H1 (cell line): ENCODE results near the gene EXD3. TPM values are rescaled to one million over a fixed set of nuclear protein-coding genes. Genes with fewer than 3 reads are reported as not detected.

Experiments
- CTCF ChIA-PET: fragments of 300-600 bp; sonication (Branson Sonifier 250); formaldehyde crosslinking; loops from one replicate; lab custom pipeline; 2021; ENCODE audit not compliant: partially characterized antibody; lab: Charles Lee
- POLR2A ChIA-PET: fragments of 300-600 bp; sonication (Branson Sonifier 250); formaldehyde crosslinking; loops from one replicate; lab custom pipeline; 2021; ENCODE audit warnings: inconsistent platforms; ENCODE audit not compliant: partially characterized antibody; lab: Charles Lee
- DNase-seq, 2 experiments: peaks; one replicate each; pipeline versions ENCODE4 v3.0.0 to v3.0.0-alpha.2; 2010 to 2022; ENCODE audit warnings: low spot score in 2 of 2, low read depth in 1 of 2, mixed read lengths in 1 of 2
- FAIRE-seq: peaks from 2 replicates; lab custom pipeline; 2011; peaks lifted over from hg19 to GRCh38; lab: Jason Lieb, UNC
- H2AFZ ChIP-seq: 2 replicates; pipeline ENCODE4 v1.8.1; 2012; ENCODE audit warnings: low read length, inconsistent platforms
- H2AK5ac ChIP-seq: 2 replicates; pipeline ENCODE4 v1.6.1; 2013; ENCODE audit warnings: low read depth, low read length
- H2BK120ac ChIP-seq: replicated peaks from 2 replicates; pipeline ENCODE3; 2013; ENCODE audit warnings: low read depth, low read length, inconsistent platforms
- H2BK12ac ChIP-seq: 2 replicates; pipeline ENCODE4 v1.6.1; 2013; ENCODE audit warnings: low read depth, low read length
- H2BK15ac ChIP-seq: 2 replicates; pipeline ENCODE4 v1.6.1; 2013; ENCODE audit warnings: low read length
- H2BK20ac ChIP-seq: 2 replicates; pipeline ENCODE4 v1.6.1; 2013; ENCODE audit warnings: low read length
- H2BK5ac ChIP-seq: 2 replicates; pipeline ENCODE4 v1.6.1; 2013; ENCODE audit warnings: low read depth, low read length
- H3K14ac ChIP-seq: 2 replicates; pipeline ENCODE4 v1.6.1; 2013; ENCODE audit warnings: inconsistent platforms; ENCODE audit not compliant: insufficient read length
- H3K18ac ChIP-seq: 2 replicates; pipeline ENCODE4 v1.6.1; 2013; ENCODE audit warnings: low read length; ENCODE audit errors: extremely low read depth
- H3K23ac ChIP-seq: 2 replicates; pipeline ENCODE4 v1.6.1; 2013; ENCODE audit warnings: inconsistent platforms; ENCODE audit not compliant: insufficient read length
- H3K23me2 ChIP-seq: 2 replicates; pipeline ENCODE4 v1.6.1; 2013; ENCODE audit warnings: low read depth, low read length
- H3K27ac ChIP-seq: 2 replicates; pipeline ENCODE4 v1.6.1; 2011; ENCODE audit warnings: low read depth, low read length, inconsistent platforms
- H3K27me3 ChIP-seq, 4 experiments: replicated peaks in 1 of 4; 1 replicate in 1 of 4; 2 replicates in 3 of 4; pipeline versions ENCODE4 v1.6.1 to v1.8.1; 2011 to 2013; ENCODE audit warnings: low read length in 3 of 4, mild to moderate bottlenecking in 3 of 4, inconsistent platforms in 2 of 4, mixed read lengths in 2 of 4, moderate library complexity in 1 of 4; ENCODE audit not compliant: control insufficient read depth in 3 of 4, insufficient read depth in 3 of 4; ENCODE audit errors: extremely low read depth in 1 of 4
- H3K36me3 ChIP-seq, 4 experiments: 2 replicates each; pipeline versions ENCODE4 v1.6.1 to v1.8.1; 2011 to 2013; ENCODE audit warnings: mild to moderate bottlenecking in 4 of 4, low read length in 3 of 4, moderate library complexity in 2 of 4, control low read depth in 1 of 4, inconsistent platforms in 1 of 4; ENCODE audit not compliant: insufficient read depth in 4 of 4, control insufficient read depth in 2 of 4
- H3K4ac ChIP-seq: replicated peaks from 2 replicates; pipeline ENCODE3; 2013; ENCODE audit warnings: low read length, low read depth, mixed read lengths, inconsistent platforms; ENCODE audit not compliant: insufficient read length
- H3K4me1 ChIP-seq, 4 experiments: replicated peaks in 1 of 4; 1 replicate in 1 of 4; 2 replicates in 3 of 4; pipeline versions ENCODE4 v1.6.1 to v1.8.1; 2011 to 2013; ENCODE audit warnings: low read length in 3 of 4, inconsistent platforms in 2 of 4, mixed read lengths in 1 of 4; ENCODE audit not compliant: insufficient read depth in 4 of 4, control insufficient read depth in 3 of 4
- H3K4me2 ChIP-seq, 2 experiments: 2 replicates each; pipeline versions ENCODE4 v1.6.1 to v1.8.1; 2011 to 2013; ENCODE audit warnings: low read depth in 2 of 2, low read length in 2 of 2, control low read depth in 1 of 2, inconsistent platforms in 1 of 2, mild to moderate bottlenecking in 1 of 2; ENCODE audit not compliant: insufficient read depth in 1 of 2
- H3K4me3 ChIP-seq, 4 experiments: fragments of 200-600, 300-600 bp in 1 of 4; sonication (generic), shearing (Covaris generic), sonication (Bioruptor Twin) in 1 of 4; 2 replicates each; pipeline versions ENCODE4 v1.5.1 to v1.8.1; 2011 to 2016; ENCODE audit warnings: low read length in 4 of 4, low read depth in 3 of 4, control low read depth in 2 of 4, inconsistent platforms in 2 of 4, mild to moderate bottlenecking in 2 of 4, mixed read lengths in 1 of 4, moderate library complexity in 1 of 4; ENCODE audit not compliant: insufficient read depth in 2 of 4; ENCODE audit errors: extremely low read depth in 1 of 4
- H3K56ac ChIP-seq: replicated peaks from 2 replicates; pipeline ENCODE3; 2013; ENCODE audit warnings: low read depth, mild to moderate bottlenecking, mixed read lengths, low read length, inconsistent platforms; ENCODE audit not compliant: insufficient read length
- H3K79me1 ChIP-seq: 2 replicates; pipeline ENCODE4 v1.6.1; 2013; ENCODE audit warnings: low read depth, low read length, control low read depth
- H3K79me2 ChIP-seq, 2 experiments: 2 replicates each; pipeline versions ENCODE4 v1.6.1 to v1.8.1; 2012 to 2013; ENCODE audit warnings: low read length in 2 of 2, mild to moderate bottlenecking in 2 of 2, inconsistent platforms in 1 of 2; ENCODE audit not compliant: insufficient read depth in 2 of 2, control insufficient read depth in 1 of 2
- H3K9ac ChIP-seq, 4 experiments: replicated peaks in 1 of 4; 1 replicate in 1 of 4; 2 replicates in 3 of 4; pipeline versions ENCODE4 v1.6.1 to v1.8.1; 2011 to 2013; ENCODE audit warnings: low read depth in 3 of 4, low read length in 3 of 4, control low read depth in 2 of 4, mild to moderate bottlenecking in 2 of 4, moderate library complexity in 2 of 4, inconsistent platforms in 1 of 4; ENCODE audit errors: extremely low read depth in 1 of 4
- H3K9me3 ChIP-seq, 2 experiments: 2 replicates each; pipeline versions ENCODE4 v1.6.1 to v1.8.1; 2012 to 2013; ENCODE audit warnings: mild to moderate bottlenecking in 2 of 2, moderate library complexity in 2 of 2, control low read depth in 1 of 2, inconsistent platforms in 1 of 2, low read depth in 1 of 2, low read length in 1 of 2, mixed read lengths in 1 of 2; ENCODE audit not compliant: insufficient read depth in 2 of 2
- H4K20me1 ChIP-seq, 2 experiments: replicated peaks in 1 of 2; 2 replicates each; pipeline versions ENCODE3 to v1.8.1; 2011 to 2013; ENCODE audit warnings: inconsistent platforms in 2 of 2, low read length in 2 of 2, mild to moderate bottlenecking in 1 of 2; ENCODE audit not compliant: insufficient read depth in 2 of 2, control insufficient read depth in 1 of 2
- H4K5ac ChIP-seq: 2 replicates; pipeline ENCODE4 v1.6.1; 2013; ENCODE audit warnings: low read length, low read depth, mixed read lengths, inconsistent platforms; ENCODE audit not compliant: insufficient read length
- H4K8ac ChIP-seq: 2 replicates; pipeline ENCODE4 v1.8.0; 2013; ENCODE audit warnings: mild to moderate bottlenecking, moderate library complexity, low read length, inconsistent platforms; ENCODE audit not compliant: insufficient read depth; ENCODE audit errors: extremely low read depth
- H4K91ac ChIP-seq: replicated peaks from 2 replicates; pipeline ENCODE3; 2013; ENCODE audit warnings: low read length, mixed read lengths, inconsistent platforms; ENCODE audit not compliant: insufficient read length
- HDAC2 ChIP-seq, 2 experiments: fragments of 300-600 bp in 1 of 2; sonication (generic) in 1 of 2; IDR thresholded peaks; 2 replicates each; pipeline ENCODE4 v1.6.1; 2011 to 2012; ENCODE audit warnings: low read depth in 2 of 2, low read length in 2 of 2, mild to moderate bottlenecking in 2 of 2, moderate library complexity in 2 of 2, borderline replicate concordance in 1 of 2, inconsistent platforms in 1 of 2
- SIN3A ChIP-seq, 2 experiments: IDR thresholded peaks in 1 of 2; conservative IDR thresholded peaks in 1 of 2; 2 replicates each; pipeline ENCODE4 v1.6.1; 2011 to 2012; ENCODE audit warnings: low read length in 2 of 2, improper control_type of control experiment in 1 of 2, low read depth in 1 of 2, mild to moderate bottlenecking in 1 of 2
- WGBS, 2 experiments: shearing (Covaris generic) in 1 of 2; methylation state at CpG; one replicate each; pipeline versions ENCODE4 v1.1.6 to v1.1.7; 2013 to 2015; ENCODE audit warnings: low lambda C conversion rate in 2 of 2, mixed read lengths in 2 of 2, inconsistent platforms in 1 of 2, low coverage in 1 of 2, missing lambda C conversion rate in 1 of 2; ENCODE audit not compliant: insufficient replicate concordance in 2 of 2, insufficient coverage in 1 of 2, insufficient read length in 1 of 2; ENCODE audit errors: extremely low coverage in 1 of 2, missing lambda C conversion rate in 1 of 2; 5-methylcytosine and 5-hydroxymethylcytosine counted together
- polyA plus RNA-seq, 7 experiments: library from polyadenylated mRNA; depleted of rRNA in 3 of 7; stranded (reverse) in 5 of 7; unstranded in 2 of 7; fragments of >200 nt in 5 of 7; fragments of 200-250 nt in 2 of 7; gene quantifications; 1 replicate in 5 of 7; 2 replicates in 1 of 7; 4 replicates in 1 of 7; pipeline versions ENCODE4 v1.2.1 to v1.2.3, GENCODE V29; 2011 to 2013; ENCODE audit warnings: missing spikeins in 2 of 7, mixed read lengths in 2 of 7
- total RNA-seq: library from RNA; stranded (reverse); fragmentation: NEBNext Ultra II Directional; extraction: Animal tissue kit (Norgen Biotek cat#: 25700); gene quantifications from 2 replicates; pipeline ENCODE4 v1.2.1, GENCODE V29; 2021

EXD3 gene
- total and polyA plus RNA-seq, 2 of the 8 experiments (the other 6 are each of a cell fraction or from before 2014, with no cell fraction given) = 7.2 to 9.4 TPM

DNA sequence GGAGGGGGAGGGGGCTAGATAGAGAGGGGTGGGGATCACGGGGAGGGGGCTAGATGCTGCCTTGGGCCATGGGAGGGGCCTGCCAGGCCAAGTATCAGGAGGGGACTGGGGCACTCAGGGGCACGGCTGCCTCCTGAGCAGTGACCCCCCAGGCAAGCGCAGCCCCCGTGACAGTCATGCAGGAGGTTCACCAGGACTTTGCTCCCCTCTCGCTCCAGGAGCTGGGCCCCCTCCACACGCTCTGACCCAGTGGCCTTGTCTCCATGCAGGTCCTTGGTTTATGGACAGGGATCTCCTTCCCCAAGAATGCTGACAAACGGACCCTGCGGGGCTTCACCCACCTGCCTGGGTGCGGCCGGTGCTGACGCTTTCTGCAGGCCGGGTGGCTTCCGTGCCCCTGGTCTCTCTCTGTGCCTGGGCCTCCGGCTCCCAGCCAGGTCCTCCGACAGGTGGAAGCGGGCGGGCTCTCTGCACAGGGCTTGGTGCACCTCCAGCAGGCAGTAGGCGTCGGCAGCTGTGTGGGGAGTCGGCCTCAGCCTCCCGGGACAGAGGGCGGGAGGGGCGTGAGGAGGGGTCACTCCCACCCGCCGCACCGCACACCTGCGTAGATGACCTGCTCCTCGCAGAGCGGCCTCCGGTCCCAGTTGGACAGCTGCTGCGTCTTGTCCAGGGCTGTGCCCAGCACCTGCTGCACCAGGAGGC lies 74.0 kb downstream of the EXD3 start:
- Histone ChIP-seq H2BK5ac (no peak overlapping the region), H3K9ac (no peak overlapping the region; a peak in 2 of 7 replicates), H2BK20ac (no peak overlapping the region), H3K9me3 (peaks cover 29 to 80% of the 10 kb centered on the region in 2 experiments), H4K5ac (no peak overlapping the region), H3K27ac (no peak overlapping the region), H3K18ac (no peak overlapping the region), H2BK120ac (no peak overlapping the region), H3K14ac (no peak overlapping the region), H3K4me2 (no peak overlapping the region), H3K36me3 (no peaks in the 10 kb centered on the region), H2BK12ac (no peak overlapping the region), H3K27me3 (no peaks in the 10 kb centered on the region), H2AFZ (no peak overlapping the region), H3K4ac (no peak overlapping the region), H4K8ac (no peak overlapping the region), H3K79me1 (no peaks in the 10 kb centered on the region), H3K4me1 (no peaks in the 10 kb centered on the region), H4K91ac (no peak overlapping the region), H2AK5ac (no peak overlapping the region), H3K56ac (no peak overlapping the region), H3K23me2 (no peaks in the 10 kb centered on the region), H3K23ac (no peak overlapping the region), H4K20me1 (no peaks in the 10 kb centered on the region), H3K79me2 (no peaks in the 10 kb centered on the region), H3K4me3 (no peak overlapping the region), H2BK15ac (no peak overlapping the region)
- CTCF ChIA-PET = no interaction called here
- DNase-seq (no peak), FAIRE-seq (no peak)
- WGBS, 2 experiments = 93% methylated on average over 17 of the region's 31 CpGs; no CpG with 5 or more reads in 1 of the 2 experiments
- POLR2A ChIA-PET = no interaction called here
- TF ChIP-seq SIN3A (conservative IDR thresholded peaks at IDR 0.05 in 1 of 2, IDR thresholded peaks at IDR 0.05 in 1 of 2; ENCODE audit: low read depth in 1 of 2, low read length in 2 of 2) = no peak
- TF ChIP-seq HDAC2 (IDR thresholded peaks at IDR 0.05; ENCODE audit: borderline replicate concordance in 1 of 2, low read depth in 2 of 2, low read length in 2 of 2) = no peak
